Thoracic aorta (tissue), 2 donors: Measurements from ENCODE around the gene REC8. TPM values are rescaled to one million over a fixed set of nuclear protein-coding genes. Genes with fewer than 3 reads are reported as not detected.
A peak's percentile ranks its signal among the peaks of the same experiment; 100 is the strongest.

ENCODE experiments used
- ATAC-seq: fragments of 150-250 bp; one replicate; pipeline ENCODE4 v1.8.0; 2017; ENCODE audit warnings: low read depth; ENCODE audit not compliant: insufficient number of reproducible peaks, low FRiP score
- DNase-seq: peaks from one replicate; pipeline ENCODE4 v3.0.0-alpha.2; 2020; ENCODE audit warnings: low spot score
- H3K27ac ChIP-seq, 2 donors: fragments of 200-600 bp; sonication (generic); 1 replicate in 1 of 2; 2 replicates in 1 of 2; pipeline ENCODE4 v1.5.1; 2016; ENCODE audit warnings: mild to moderate bottlenecking in 2 of 2, moderate library complexity in 2 of 2
- H3K27me3 ChIP-seq: fragments of 200-600 bp; sonication (generic); replicated peaks from 2 replicates; pipeline ENCODE4 v1.6.0; 2016; ENCODE audit warnings: mild to moderate bottlenecking; ENCODE audit not compliant: insufficient read depth
- H3K36me3 ChIP-seq: fragments of 200-600 bp; sonication (generic); one replicate; pipeline ENCODE4 v1.5.1; 2016
- H3K4me1 ChIP-seq, 2 donors: fragments of 200-600 bp; sonication (generic); 1 replicate in 1 of 2; 2 replicates in 1 of 2; pipeline versions ENCODE4 v1.5.1 to v1.6.0; 2016; ENCODE audit warnings: low read depth in 2 of 2, mild to moderate bottlenecking in 1 of 2; ENCODE audit not compliant: control insufficient read depth in 1 of 2
- H3K4me3 ChIP-seq: fragments of 200-600 bp; sonication (generic); 2 replicates; pipeline ENCODE4 v1.5.1; 2016; ENCODE audit warnings: mild to moderate bottlenecking
- H3K9me3 ChIP-seq: fragments of 200-600 bp; sonication (generic); 2 replicates; pipeline ENCODE4 v1.5.1; 2016
- CTCF ChIP-seq: fragments of 200-600 bp; sonication (generic); IDR thresholded peaks from one replicate; pipeline ENCODE4 v1.5.1; 2019; ENCODE audit warnings: antibody characterized with exemption
- total RNA-seq, 2 donors: library from RNA; depleted of rRNA; stranded (reverse); fragments of >200 nt; gene quantifications; one replicate each; pipeline versions ENCODE4 v1.1.0 to v1.2.3, GENCODE V29; 2016

The REC8 gene
- total RNA-seq, 2 donors from 2014 or later: 13.1 to 23.6 TPM

- H3K9me3 ChIP-seq: no peaks in the 10 kb centered on the region
- H3K36me3 ChIP-seq: no peaks in the 10 kb centered on the region
- DNase-seq: no peak
- H3K27me3 ChIP-seq: no peaks in the 10 kb centered on the region
- peaks cover 7 to 13% of the 10 kb centered on the region in 2 donors for H3K4me1 ChIP-seq
- no peak overlapping the region for H3K27ac ChIP-seq
- no peak overlapping the region for H3K4me3 ChIP-seq
- no peak for ATAC-seq
- TF ChIP-seq CTCF: no peak
These were observed 39.7 kb upstream of the REC8 start for GRCh38 chr14:24132061-24132685.

- ATAC-seq (no peak), DNase-seq (no peak)
- no peak overlapping the region for H3K27ac ChIP-seq
- no peak overlapping the region for H3K4me3 ChIP-seq
- TF ChIP-seq CTCF: no peak
- no peaks in the 10 kb centered on the region for H3K27me3 ChIP-seq
- H3K4me1 ChIP-seq: peaks cover 8 to 19% of the 10 kb centered on the region in 2 donors
- no peaks in the 10 kb centered on the region for H3K9me3 ChIP-seq
- no peaks in the 10 kb centered on the region for H3K36me3 ChIP-seq
These were observed 38.9 kb upstream of the REC8 start for GRCh38 chr14:24132976-24133375.

- H3K36me3 ChIP-seq: peaks cover 7% of the 10 kb centered on the region
- H3K27ac ChIP-seq: no peak overlapping the region
- no peak for TF ChIP-seq CTCF
- ATAC-seq (no peak), DNase-seq (no peak)
- H3K4me3 ChIP-seq: no peak overlapping the region
- H3K27me3 ChIP-seq: no peaks in the 10 kb centered on the region
- no peaks in the 10 kb centered on the region for H3K9me3 ChIP-seq
- peaks cover 8 to 19% of the 10 kb centered on the region in 2 donors for H3K4me1 ChIP-seq
These were observed 38.1 kb upstream of the REC8 start for GRCh38 chr14:24133735-24134134.

GRCh38 chr14:24135584-24135833, 36.4 kb upstream of the REC8 start:
- H3K36me3 ChIP-seq: peaks cover 13% of the 10 kb centered on the region
- peak overlapping the region; percentile 29 to 84 for H3K27ac ChIP-seq
- DNase-seq: no peak
- peak overlapping the region; percentile 95 for H3K4me3 ChIP-seq
- peaks cover 12 to 30% of the 10 kb centered on the region in 2 donors for H3K4me1 ChIP-seq
- no peak for TF ChIP-seq CTCF
- H3K9me3 ChIP-seq: no peaks in the 10 kb centered on the region
- ATAC-seq: no peak
- H3K27me3 ChIP-seq: no peaks in the 10 kb centered on the region

- TF ChIP-seq CTCF: no peak
- Histone ChIP-seq H3K9me3 (no peaks in the 10 kb centered on the region), H3K4me3 (peak within 1 kb of the TSS; percentile 95), H3K27ac (peak within 1 kb of the TSS; percentile 57 to 84), H3K27me3 (no peaks in the 10 kb centered on the region), H3K36me3 (peaks cover 13% of the 10 kb centered on the region), H3K4me1 (peaks cover 12 to 30% of the 10 kb centered on the region in 2 donors)
- ATAC-seq (peak; percentile 83), DNase-seq (peak; percentile 81)
These were observed 35.8 kb upstream of the REC8 start, which contains the start of gene PSME1 for GRCh38 chr14:24135834-24136683. TSS of gene PSME1 (plus strand) at chr14:24136194. CDS start at chr14:24136263, 69 bp downstream.
